HG02970 (cell line): ENCODE measurements around the gene MYO1B.
"Not testable (repeated sequence)": the region's sequence is repeated elsewhere in the genome, so short reads cannot be mapped to it uniquely, and the experiment has no call there.

Experiments used
- ATAC-seq: cut with Tn5 transposase; IDR thresholded peaks from one replicate; pipeline ENCODE4 v1.9.1; 2021; ENCODE audit warnings: mild to moderate bottlenecking, moderate library complexity, moderate number of reproducible peaks; ENCODE audit not compliant: unreplicated experiment, low FRiP score

MYO1B gene

GRCh38 chr2:191436368-191437055, 191.3 kb downstream of the MYO1B start:
- ATAC-seq: no peak

- no peak for ATAC-seq
These were observed 194.3 kb downstream of the MYO1B start for GRCh38 chr2:191439481-191439880.

GRCh38 chr2:191441496-191442214, 196.5 kb downstream of the MYO1B start:
- ATAC-seq: no peak

- ATAC-seq: no peak
These were observed 198.2 kb downstream of the MYO1B start for GRCh38 chr2:191443446-191443845.

GRCh38 chr2:191446910-191447309, 201.7 kb downstream of the MYO1B start:
- no peak for ATAC-seq

- ATAC-seq: no peak
These were observed 205.9 kb downstream of the MYO1B start for GRCh38 chr2:191451116-191451515.

GRCh38 chr2:191452065-191452464, 206.9 kb downstream of the MYO1B start:
- ATAC-seq: no peak

GRCh38 chr2:191453761-191454160, 208.6 kb downstream of the MYO1B start:
- ATAC-seq: no peak

- ATAC-seq: not testable (repeated sequence)
These were observed 211.3 kb downstream of the MYO1B start for GRCh38 chr2:191456506-191456905.

GRCh38 chr2:191459158-191459557, 214.0 kb downstream of the MYO1B start:
- ATAC-seq: no peak

- no peak for ATAC-seq
These were observed 217.2 kb downstream of the MYO1B start for GRCh38 chr2:191462370-191462769.

- ATAC-seq: no peak
These were observed 218.6 kb downstream of the MYO1B start for GRCh38 chr2:191463790-191464189.

- ATAC-seq: no peak
These were observed 220.7 kb downstream of the MYO1B start for GRCh38 chr2:191465766-191466420.

GRCh38 chr2:191467113-191467512, 221.9 kb downstream of the MYO1B start:
- no peak for ATAC-seq

- no peak for ATAC-seq
These were observed 225.1 kb downstream of the MYO1B start for GRCh38 chr2:191470306-191470705.

GRCh38 chr2:191474464-191474863, 229.3 kb downstream of the MYO1B start:
- ATAC-seq: no peak
